Glomerular endothelial cell (primary cell): ENCODE data around the gene FRYL. TPM values are rescaled to one million over a fixed set of nuclear protein-coding genes. Genes with fewer than 3 reads are reported as not detected.
"Not testable (repeated sequence)": the region's sequence is repeated elsewhere in the genome, so short reads cannot be mapped to it uniquely, and the experiment has no call there.

Experiments
- DNase-seq: peaks from one replicate; pipeline ENCODE4 v3.0.0-alpha.2; 2011; ENCODE audit warnings: low read depth, low spot score; ENCODE audit errors: extremely low read depth
- total RNA-seq: library from RNA; depleted of rRNA; stranded (reverse); fragments of >200 nt; gene quantifications from 2 replicates; pipeline ENCODE4 v1.2.3, GENCODE V29; 2015

The FRYL gene
- total RNA-seq, 1 donor from 2014 or later: 72.9 TPM

- no peak for DNase-seq
Measured at GRCh38 chr4:48704091-48704802, 75.8 kb downstream of the FRYL start.

- DNase-seq: no peak
Measured at GRCh38 chr4:48699475-48699874, 80.6 kb downstream of the FRYL start.

- no peak for DNase-seq
Measured at GRCh38 chr4:48698029-48698971, 81.8 kb downstream of the FRYL start.

- DNase-seq: not testable (repeated sequence)
Measured at GRCh38 chr4:48697516-48697915, 82.6 kb downstream of the FRYL start.

- no peak for DNase-seq
Measured at GRCh38 chr4:48694824-48695223, 85.3 kb downstream of the FRYL start.

GRCh38 chr4:48693856-48694574 lies 86.1 kb downstream of the FRYL start:
- no peak for DNase-seq

GRCh38 chr4:48692897-48693296 lies 87.2 kb downstream of the FRYL start:
- DNase-seq: no peak

- no peak for DNase-seq
Measured at GRCh38 chr4:48692044-48692443, 88.0 kb downstream of the FRYL start.

- DNase-seq: no peak
Measured at GRCh38 chr4:48688953-48689352, 91.1 kb downstream of the FRYL start.

- no peak for DNase-seq
Measured at GRCh38 chr4:48687313-48688051, 92.6 kb downstream of the FRYL start.

GRCh38 chr4:48686369-48686768 lies 93.7 kb downstream of the FRYL start:
- no peak for DNase-seq

- no peak for DNase-seq
Measured at GRCh38 chr4:48683784-48684666, 96.1 kb downstream of the FRYL start.

- DNase-seq: not testable (repeated sequence)
Measured at GRCh38 chr4:48682870-48683269, 97.2 kb downstream of the FRYL start.

GRCh38 chr4:48681856-48682255 lies 98.2 kb downstream of the FRYL start:
- DNase-seq: no peak

- no peak for DNase-seq
Measured at GRCh38 chr4:48680848-48681568, 99.1 kb downstream of the FRYL start.

- no peak for DNase-seq
Measured at GRCh38 chr4:48673537-48673936, 106.5 kb downstream of the FRYL start.

GRCh38 chr4:48670587-48670986 lies 109.5 kb downstream of the FRYL start:
- no peak for DNase-seq

- DNase-seq: no peak
Measured at GRCh38 chr4:48669086-48669485, 111.0 kb downstream of the FRYL start.
